GM12878 (cell line): ENCODE measurements around the gene SH3BP1. TPM values are rescaled to one million over a fixed set of nuclear protein-coding genes. Genes with fewer than 3 reads are reported as not detected.

ENCODE experiments used
- FOS ChIP-seq: IDR thresholded peaks from 3 replicates; pipeline ENCODE4 v1.6.1; 2011; ENCODE audit warnings: borderline replicate concordance; ENCODE audit not compliant: insufficient read length; ENCODE audit errors: extremely low read depth
- FOXK2 ChIP-seq: fragments of 450-650 bp; IDR thresholded peaks from 2 replicates; pipeline ENCODE4 v1.6.1; 2017; ENCODE audit warnings: mild to moderate bottlenecking, moderate library complexity
- HCFC1 ChIP-seq: fragments of 150-350 bp; IDR thresholded peaks from 2 replicates; pipeline ENCODE4 v1.6.1; 2014; ENCODE audit warnings: low read length
- HDAC2 ChIP-seq: fragments of 200-600 bp; sonication (generic); IDR thresholded peaks from 2 replicates; pipeline ENCODE4 v1.6.1; 2017
- IRF4 ChIP-seq: IDR thresholded peaks from 2 replicates; pipeline ENCODE4 v1.6.1; 2011; ENCODE audit warnings: low read depth, low read length
- JUNB ChIP-seq: IDR thresholded peaks from 2 replicates; pipeline ENCODE4 v1.6.1; 2016; ENCODE audit warnings: antibody characterized with exemption, mild to moderate bottlenecking
- KDM1A ChIP-seq: fragments of 200-600 bp; sonication (generic); IDR thresholded peaks from 2 replicates; pipeline ENCODE4 v1.6.1; 2016; ENCODE audit warnings: borderline replicate concordance
- NFXL1 ChIP-seq: fragments of 450-650 bp; IDR thresholded peaks from 2 replicates; pipeline ENCODE4 v1.6.1; 2017; ENCODE audit warnings: antibody characterized with exemption, mild to moderate bottlenecking, borderline replicate concordance
- NR2C1 ChIP-seq: fragments of 450-650 bp; IDR thresholded peaks from 2 replicates; pipeline ENCODE4 v1.6.1; 2017; ENCODE audit warnings: antibody characterized with exemption, mild to moderate bottlenecking, moderate library complexity
- SMAD5 ChIP-seq: IDR thresholded peaks from 2 replicates; pipeline ENCODE4 v1.6.1; 2016; ENCODE audit warnings: antibody characterized with exemption, low read depth
- ZNF24 ChIP-seq: fragments of 450-650 bp; IDR thresholded peaks from 2 replicates; pipeline ENCODE4 v1.6.1; 2017; ENCODE audit warnings: antibody characterized with exemption, mild to moderate bottlenecking
- ZZZ3 ChIP-seq: IDR thresholded peaks from 2 replicates; pipeline ENCODE4 v1.6.1; 2011; ENCODE audit warnings: low read depth; ENCODE audit not compliant: control insufficient read depth, insufficient read length
- polyA plus RNA-seq, 11 experiments: library from polyadenylated mRNA; depleted of rRNA in 4 of 11; unstranded in 6 of 11; stranded (reverse) in 5 of 11; fragments of >200 nt; fragmentation: Nextera tagmentation in 4 of 11; fragmentation: Illumina TruSeq in 1 of 11; extraction: Ambion mirVana in 4 of 11; extraction: Trizol in 1 of 11; gene quantifications; 1 replicate in 1 of 11; 2 replicates in 10 of 11; pipeline versions ENCODE4 v1.2.1 to v1.2.3, GENCODE V29; 2011 to 2016; ENCODE audit warnings: inconsistent platforms in 2 of 11, missing spikeins in 2 of 11, low read depth in 1 of 11
- total RNA-seq, 4 experiments: library from RNA; depleted of rRNA in 3 of 4; stranded (reverse); fragments of >200 nt in 3 of 4; fragmentation: Illumina TruSeq in 1 of 4; extraction: Trizol in 1 of 4; gene quantifications; 2 replicates each; pipeline versions ENCODE4 v1.2.1 to v1.2.3, GENCODE V29; 2013 to 2021
- TF ChIP-seq, protein P1 (sequence below): IDR thresholded peaks from 2 replicates; pipeline ENCODE4 v1.6.1; 2011; ENCODE audit warnings: borderline replicate concordance, low read depth, mild to moderate bottlenecking, moderate library complexity, low read length; ENCODE audit not compliant: insufficient read depth, poor library complexity, severe bottlenecking
- TF ChIP-seq, protein P2 (sequence below): IDR thresholded peaks from 2 replicates; pipeline ENCODE4 v1.6.1; 2012; ENCODE audit warnings: low read length, inconsistent platforms
- TF ChIP-seq, protein P3 (sequence below): fragments of 450-650 bp; IDR thresholded peaks from 2 replicates; pipeline ENCODE4 v1.6.1; 2018; ENCODE audit warnings: borderline replicate concordance, mild to moderate bottlenecking; ENCODE audit not compliant: partially characterized antibody
- TF ChIP-seq, protein P4 (sequence below): IDR thresholded peaks from 2 replicates; pipeline ENCODE4 v1.6.1; 2011; ENCODE audit warnings: borderline replicate concordance, low read depth, mild to moderate bottlenecking, moderate library complexity, mixed read lengths, low read length; ENCODE audit not compliant: insufficient read depth; ENCODE audit errors: extremely low read length
- TF ChIP-seq, protein P5 (sequence below): IDR thresholded peaks from 2 replicates; pipeline ENCODE4 v1.6.1; 2011; ENCODE audit warnings: low read depth, mild to moderate bottlenecking, low read length, moderate library complexity, borderline replicate concordance; ENCODE audit errors: extremely low read depth
- TF ChIP-seq, protein P6 (sequence below): fragments of 450-650 bp; IDR thresholded peaks from 2 replicates; pipeline ENCODE4 v1.6.1; 2014; ENCODE audit warnings: mild to moderate bottlenecking
- TF ChIP-seq, protein P7 (sequence below), 3 experiments: IDR thresholded peaks in 2 of 3; conservative IDR thresholded peaks in 1 of 3; 2 replicates each; pipeline ENCODE4 v1.5.1; 2011; ENCODE audit warnings: low read depth in 3 of 3, low read length in 3 of 3, mild to moderate bottlenecking in 3 of 3, control low read depth in 2 of 3, moderate library complexity in 2 of 3, inconsistent platforms in 1 of 3, mixed read lengths in 1 of 3; ENCODE audit not compliant: control insufficient read depth in 2 of 3, insufficient read depth in 1 of 3; ENCODE audit errors: extremely low read depth in 1 of 3

Gene SH3BP1
- total and polyA plus RNA-seq, 10 of the 15 experiments (the other 5 are each of a cell fraction or from before 2014, with no cell fraction given) = 0.29 to 70.5 (median 22.5) TPM

DNA sequence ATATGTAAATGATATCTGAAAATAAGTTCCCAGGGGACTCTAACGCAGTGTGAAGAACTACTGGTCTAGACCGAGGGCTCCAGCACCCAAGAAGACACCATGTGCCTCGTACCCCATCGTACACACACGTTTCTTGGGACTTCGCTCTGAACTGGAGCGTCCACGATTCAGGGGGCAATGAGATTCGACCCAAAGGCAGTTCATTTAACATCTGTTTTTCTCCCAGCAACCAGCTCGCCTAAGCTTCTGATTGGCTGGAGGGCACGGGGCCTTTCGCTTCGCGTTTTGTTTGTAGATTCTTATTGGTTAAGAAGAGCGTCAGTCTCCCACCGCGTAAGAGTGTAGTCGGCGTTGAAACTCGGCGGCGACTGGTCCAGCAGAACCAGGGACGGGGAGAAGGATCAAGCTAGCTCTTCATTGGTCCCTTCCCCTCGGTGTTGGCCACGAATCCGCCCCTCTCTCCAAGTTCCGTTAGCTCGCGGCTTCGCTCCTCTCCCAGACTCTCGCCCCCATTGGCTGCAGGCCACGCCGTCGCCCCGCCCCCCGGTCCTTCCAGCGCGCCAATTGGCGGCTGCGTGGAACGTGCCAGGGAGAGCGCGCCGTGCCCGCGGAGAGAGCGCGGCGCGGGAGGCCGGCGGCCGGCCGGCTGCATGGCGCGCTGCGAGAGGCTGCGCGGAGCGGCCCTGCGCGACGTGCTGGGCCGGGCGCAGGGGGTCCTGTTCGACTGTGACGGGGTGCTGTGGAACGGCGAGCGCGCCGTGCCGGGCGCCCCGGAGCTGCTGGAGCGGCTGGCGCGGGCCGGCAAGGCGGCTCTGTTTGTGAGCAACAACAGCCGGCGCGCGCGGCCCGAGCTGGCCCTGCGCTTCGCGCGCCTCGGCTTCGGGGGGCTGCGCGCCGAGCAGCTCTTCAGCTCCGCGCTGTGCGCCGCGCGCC is 18.9 kb downstream of the SH3BP1 start, which contains the start of gene PDXP (continued):
- TF ChIP-seq, protein P1, sequence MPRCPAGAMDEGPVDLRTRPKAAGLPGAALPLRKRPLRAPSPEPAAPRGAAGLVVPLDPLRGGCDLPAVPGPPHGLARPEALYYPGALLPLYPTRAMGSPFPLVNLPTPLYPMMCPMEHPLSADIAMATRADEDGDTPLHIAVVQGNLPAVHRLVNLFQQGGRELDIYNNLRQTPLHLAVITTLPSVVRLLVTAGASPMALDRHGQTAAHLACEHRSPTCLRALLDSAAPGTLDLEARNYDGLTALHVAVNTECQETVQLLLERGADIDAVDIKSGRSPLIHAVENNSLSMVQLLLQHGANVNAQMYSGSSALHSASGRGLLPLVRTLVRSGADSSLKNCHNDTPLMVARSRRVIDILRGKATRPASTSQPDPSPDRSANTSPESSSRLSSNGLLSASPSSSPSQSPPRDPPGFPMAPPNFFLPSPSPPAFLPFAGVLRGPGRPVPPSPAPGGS = no peak
- no peak for TF ChIP-seq HCFC1
- TF ChIP-seq, protein P2, sequence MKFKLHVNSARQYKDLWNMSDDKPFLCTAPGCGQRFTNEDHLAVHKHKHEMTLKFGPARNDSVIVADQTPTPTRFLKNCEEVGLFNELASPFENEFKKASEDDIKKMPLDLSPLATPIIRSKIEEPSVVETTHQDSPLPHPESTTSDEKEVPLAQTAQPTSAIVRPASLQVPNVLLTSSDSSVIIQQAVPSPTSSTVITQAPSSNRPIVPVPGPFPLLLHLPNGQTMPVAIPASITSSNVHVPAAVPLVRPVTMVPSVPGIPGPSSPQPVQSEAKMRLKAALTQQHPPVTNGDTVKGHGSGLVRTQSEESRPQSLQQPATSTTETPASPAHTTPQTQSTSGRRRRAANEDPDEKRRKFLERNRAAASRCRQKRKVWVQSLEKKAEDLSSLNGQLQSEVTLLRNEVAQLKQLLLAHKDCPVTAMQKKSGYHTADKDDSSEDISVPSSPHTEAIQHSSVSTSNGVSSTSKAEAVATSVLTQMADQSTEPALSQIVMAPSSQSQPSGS = no peak
- TF ChIP-seq, protein P3, sequence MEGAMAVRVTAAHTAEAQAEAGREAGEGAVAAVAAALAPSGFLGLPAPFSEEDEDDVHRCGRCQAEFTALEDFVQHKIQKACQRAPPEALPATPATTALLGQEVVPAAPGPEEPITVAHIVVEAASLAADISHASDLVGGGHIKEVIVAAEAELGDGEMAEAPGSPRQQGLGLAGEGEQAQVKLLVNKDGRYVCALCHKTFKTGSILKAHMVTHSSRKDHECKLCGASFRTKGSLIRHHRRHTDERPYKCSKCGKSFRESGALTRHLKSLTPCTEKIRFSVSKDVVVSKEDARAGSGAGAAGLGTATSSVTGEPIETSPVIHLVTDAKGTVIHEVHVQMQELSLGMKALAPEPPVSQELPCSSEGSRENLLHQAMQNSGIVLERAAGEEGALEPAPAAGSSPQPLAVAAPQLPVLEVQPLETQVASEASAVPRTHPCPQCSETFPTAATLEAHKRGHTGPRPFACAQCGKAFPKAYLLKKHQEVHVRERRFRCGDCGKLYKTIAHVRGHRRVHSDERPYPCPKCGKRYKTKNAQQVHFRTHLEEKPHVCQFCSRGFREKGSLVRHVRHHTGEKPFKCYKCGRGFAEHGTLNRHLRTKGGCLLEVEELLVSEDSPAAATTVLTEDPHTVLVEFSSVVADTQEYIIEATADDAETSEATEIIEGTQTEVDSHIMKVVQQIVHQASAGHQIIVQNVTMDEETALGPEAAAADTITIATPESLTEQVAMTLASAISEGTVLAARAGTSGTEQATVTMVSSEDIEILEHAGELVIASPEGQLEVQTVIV = peak; percentile 25
- TF ChIP-seq, protein P4, sequence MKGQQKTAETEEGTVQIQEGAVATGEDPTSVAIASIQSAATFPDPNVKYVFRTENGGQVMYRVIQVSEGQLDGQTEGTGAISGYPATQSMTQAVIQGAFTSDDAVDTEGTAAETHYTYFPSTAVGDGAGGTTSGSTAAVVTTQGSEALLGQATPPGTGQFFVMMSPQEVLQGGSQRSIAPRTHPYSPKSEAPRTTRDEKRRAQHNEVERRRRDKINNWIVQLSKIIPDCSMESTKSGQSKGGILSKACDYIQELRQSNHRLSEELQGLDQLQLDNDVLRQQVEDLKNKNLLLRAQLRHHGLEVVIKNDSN = peak; percentile 22
- TF ChIP-seq HDAC2 = no peak
- no peak for TF ChIP-seq ZNF24
- no peak for TF ChIP-seq FOXK2
- TF ChIP-seq FOS = peak; percentile 88
- TF ChIP-seq, protein P5, sequence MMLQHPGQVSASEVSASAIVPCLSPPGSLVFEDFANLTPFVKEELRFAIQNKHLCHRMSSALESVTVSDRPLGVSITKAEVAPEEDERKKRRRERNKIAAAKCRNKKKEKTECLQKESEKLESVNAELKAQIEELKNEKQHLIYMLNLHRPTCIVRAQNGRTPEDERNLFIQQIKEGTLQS = no peak
- TF ChIP-seq ZZZ3 = no peak
- TF ChIP-seq, protein P6, sequence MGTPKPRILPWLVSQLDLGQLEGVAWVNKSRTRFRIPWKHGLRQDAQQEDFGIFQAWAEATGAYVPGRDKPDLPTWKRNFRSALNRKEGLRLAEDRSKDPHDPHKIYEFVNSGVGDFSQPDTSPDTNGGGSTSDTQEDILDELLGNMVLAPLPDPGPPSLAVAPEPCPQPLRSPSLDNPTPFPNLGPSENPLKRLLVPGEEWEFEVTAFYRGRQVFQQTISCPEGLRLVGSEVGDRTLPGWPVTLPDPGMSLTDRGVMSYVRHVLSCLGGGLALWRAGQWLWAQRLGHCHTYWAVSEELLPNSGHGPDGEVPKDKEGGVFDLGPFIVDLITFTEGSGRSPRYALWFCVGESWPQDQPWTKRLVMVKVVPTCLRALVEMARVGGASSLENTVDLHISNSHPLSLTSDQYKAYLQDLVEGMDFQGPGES = peak; percentile 94
- no peak for TF ChIP-seq NFXL1
- no peak for TF ChIP-seq JUNB
- no peak for TF ChIP-seq SMAD5
- no peak for TF ChIP-seq IRF4
- TF ChIP-seq KDM1A = no peak
- TF ChIP-seq, protein P7, sequence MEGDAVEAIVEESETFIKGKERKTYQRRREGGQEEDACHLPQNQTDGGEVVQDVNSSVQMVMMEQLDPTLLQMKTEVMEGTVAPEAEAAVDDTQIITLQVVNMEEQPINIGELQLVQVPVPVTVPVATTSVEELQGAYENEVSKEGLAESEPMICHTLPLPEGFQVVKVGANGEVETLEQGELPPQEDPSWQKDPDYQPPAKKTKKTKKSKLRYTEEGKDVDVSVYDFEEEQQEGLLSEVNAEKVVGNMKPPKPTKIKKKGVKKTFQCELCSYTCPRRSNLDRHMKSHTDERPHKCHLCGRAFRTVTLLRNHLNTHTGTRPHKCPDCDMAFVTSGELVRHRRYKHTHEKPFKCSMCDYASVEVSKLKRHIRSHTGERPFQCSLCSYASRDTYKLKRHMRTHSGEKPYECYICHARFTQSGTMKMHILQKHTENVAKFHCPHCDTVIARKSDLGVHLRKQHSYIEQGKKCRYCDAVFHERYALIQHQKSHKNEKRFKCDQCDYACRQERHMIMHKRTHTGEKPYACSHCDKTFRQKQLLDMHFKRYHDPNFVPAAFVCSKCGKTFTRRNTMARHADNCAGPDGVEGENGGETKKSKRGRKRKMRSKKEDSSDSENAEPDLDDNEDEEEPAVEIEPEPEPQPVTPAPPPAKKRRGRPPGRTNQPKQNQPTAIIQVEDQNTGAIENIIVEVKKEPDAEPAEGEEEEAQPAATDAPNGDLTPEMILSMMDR (IDR thresholded peaks at IDR 0.05 in 2 of 3, conservative IDR thresholded peaks at IDR 0.05 in 1 of 3; ENCODE audit: control insufficient read depth in 2 of 3, extremely low read depth in 1 of 3, insufficient read depth in 1 of 3, low read depth in 3 of 3, low read length in 3 of 3) = no peak
- peak; percentile 24; the same call in 1 of the 2 replicates for TF ChIP-seq NR2C1
